BE2C (cell line): ENCODE results near the gene SACS.

Experiments
- DNase-seq: peaks from one replicate; pipeline ENCODE4 v3.0.0-alpha.2; 2020
- H3K27me3 ChIP-seq: fragments of 250-450 bp; sonication (Bioruptor Pico); 2 replicates; pipeline ENCODE4 v1.5.1; 2020; ENCODE audit warnings: mild to moderate bottlenecking
- H3K36me3 ChIP-seq: fragments of 250-450 bp; sonication (Bioruptor Pico); 2 replicates; pipeline ENCODE4 v1.5.1; 2020; ENCODE audit warnings: mild to moderate bottlenecking
- H3K4me1 ChIP-seq: fragments of 250-450 bp; sonication (Bioruptor Pico); 2 replicates; pipeline ENCODE4 v1.5.1; 2020
- H3K4me3 ChIP-seq: 2 replicates; pipeline ENCODE4 v1.5.1; 2011; ENCODE audit warnings: low read depth, low read length
- H3K9me3 ChIP-seq: fragments of 250-450 bp; sonication (Bioruptor Pico); 2 replicates; pipeline ENCODE4 v1.5.1; 2020
- CTCF ChIP-seq: IDR thresholded peaks from 2 replicates; pipeline ENCODE4 v1.5.1; 2012; ENCODE audit warnings: mild to moderate bottlenecking, low read depth, low read length

SACS gene

GRCh38 chr13:23470790-23471614 lies 37.5 kb upstream of the SACS start:
- Histone ChIP-seq H3K4me1 (peaks cover 12% of the 10 kb centered on the region), H3K4me3 (no peak overlapping the region), H3K36me3 (no peaks in the 10 kb centered on the region), H3K27me3 (no peaks in the 10 kb centered on the region), H3K9me3 (no peaks in the 10 kb centered on the region)
- no peak for DNase-seq
- no peak for TF ChIP-seq CTCF

GRCh38 chr13:23469951-23470421 lies 36.5 kb upstream of the SACS start:
- DNase-seq = no peak
- Histone ChIP-seq H3K36me3 (no peaks in the 10 kb centered on the region), H3K9me3 (no peaks in the 10 kb centered on the region), H3K4me3 (no peak overlapping the region), H3K4me1 (peaks cover 12% of the 10 kb centered on the region), H3K27me3 (no peaks in the 10 kb centered on the region)
- TF ChIP-seq CTCF = no peak

- H3K27me3 ChIP-seq = no peaks in the 10 kb centered on the region
- H3K9me3 ChIP-seq = no peaks in the 10 kb centered on the region
- no peak overlapping the region for H3K4me3 ChIP-seq
- no peak for TF ChIP-seq CTCF
- peaks cover 12% of the 10 kb centered on the region for H3K4me1 ChIP-seq
- H3K36me3 ChIP-seq = no peaks in the 10 kb centered on the region
- peak; percentile 66 for DNase-seq
These were observed 35.3 kb upstream of the SACS start for GRCh38 chr13:23468811-23469210.

GRCh38 chr13:23467932-23468278 lies 34.4 kb upstream of the SACS start:
- Histone ChIP-seq H3K27me3 (no peaks in the 10 kb centered on the region), H3K4me1 (peaks cover 12% of the 10 kb centered on the region), H3K36me3 (no peaks in the 10 kb centered on the region), H3K4me3 (peak overlapping the region; percentile 66; the same call in 1 of the 2 replicates), H3K9me3 (no peaks in the 10 kb centered on the region)
- no peak for TF ChIP-seq CTCF
- no peak for DNase-seq

- DNase-seq = peak; percentile 54
- H3K9me3 ChIP-seq = no peaks in the 10 kb centered on the region
- peaks cover 12% of the 10 kb centered on the region for H3K4me1 ChIP-seq
- no peaks in the 10 kb centered on the region for H3K36me3 ChIP-seq
- peak overlapping the region; percentile 66 for H3K4me3 ChIP-seq
- TF ChIP-seq CTCF = no peak
- no peaks in the 10 kb centered on the region for H3K27me3 ChIP-seq
These were observed 33.8 kb upstream of the SACS start for GRCh38 chr13:23467048-23467931.
